Spleen (tissue), 13 donors: ENCODE results near the gene LRCH4. TPM values are rescaled to one million over a fixed set of nuclear protein-coding genes. Genes with fewer than 3 reads are reported as not detected.

Experiments used
- DNase-seq: peaks from one replicate; pipeline ENCODE4 v3.0.0-alpha.2; 2020
- H3K27ac ChIP-seq, 8 donors: fragments of 200-600 bp; sonication (generic) in 7 of 8; 1 replicate in 4 of 8; 2 replicates in 4 of 8; pipeline versions ENCODE4 v1.5.0 to v1.8.0; 2016 to 2021; ENCODE audit warnings: inconsistent platforms in 4 of 8, mild to moderate bottlenecking in 4 of 8, moderate library complexity in 1 of 8
- H3K27me3 ChIP-seq, 7 donors: fragments of 200-600 bp; sonication (generic) in 6 of 7; replicated peaks in 1 of 7; 1 replicate in 4 of 7; 2 replicates in 3 of 7; pipeline versions ENCODE4 v1.5.0 to v1.8.0; 2016 to 2021; ENCODE audit warnings: inconsistent platforms in 3 of 7, mild to moderate bottlenecking in 1 of 7
- H3K36me3 ChIP-seq, 6 donors: fragments of 200-600 bp; sonication (generic) in 5 of 6; 1 replicate in 4 of 6; 2 replicates in 2 of 6; pipeline versions ENCODE4 v1.5.0 to v1.8.0; 2016 to 2021; ENCODE audit warnings: inconsistent platforms in 2 of 6
- H3K4me1 ChIP-seq, 6 donors: fragments of 200-600 bp; sonication (generic) in 5 of 6; 1 replicate in 3 of 6; 2 replicates in 3 of 6; pipeline versions ENCODE4 v1.5.0 to v1.8.0; 2016 to 2021; ENCODE audit warnings: inconsistent platforms in 3 of 6
- H3K4me3 ChIP-seq, 8 donors: fragments of 200-600 bp; sonication (generic) in 7 of 8; 1 replicate in 4 of 8; 2 replicates in 4 of 8; pipeline versions ENCODE4 v1.5.0 to v1.8.0; 2016 to 2021; ENCODE audit warnings: inconsistent platforms in 4 of 8, mild to moderate bottlenecking in 4 of 8, moderate library complexity in 2 of 8
- H3K9me3 ChIP-seq, 8 donors: fragments of 200-600 bp; sonication (generic) in 7 of 8; 1 replicate in 4 of 8; 2 replicates in 4 of 8; pipeline versions ENCODE4 v1.5.0 to v1.8.0; 2016 to 2021; ENCODE audit warnings: inconsistent platforms in 4 of 8
- CTCF ChIP-seq, 11 experiments: fragments of 200-600 bp in 7 of 11; fragments of 450-650 bp in 4 of 11; sonication (generic) in 4 of 11; IDR thresholded peaks in 8 of 11; conservative IDR thresholded peaks in 3 of 11; 1 replicate in 7 of 11; 2 replicates in 4 of 11; pipeline versions ENCODE4 v1.4.0 to v1.8.0; 2016 to 2021; ENCODE audit warnings: antibody characterized with exemption in 11 of 11, inconsistent platforms in 4 of 11, mild to moderate bottlenecking in 1 of 11
- POLR2A ChIP-seq, 3 donors: fragments of 450-650 bp; IDR thresholded peaks; one replicate each; pipeline ENCODE4 v1.5.1; 2017; ENCODE audit warnings: antibody characterized with exemption in 3 of 3, mild to moderate bottlenecking in 1 of 3
- POLR2AphosphoS5 ChIP-seq, 3 donors: sonication (generic); formaldehyde crosslinking; IDR thresholded peaks; one replicate each; pipeline ENCODE4 v1.5.1; 2017; ENCODE audit warnings: antibody characterized with exemption in 3 of 3
- WGBS, 5 donors: extraction: QIAGEN DNeasy Blood & Tissue Kit in 3 of 5; methylation state at CpG; one replicate each; pipeline versions ENCODE4 v1.1.5 to v1.1.7; 2013 to 2018; 5-methylcytosine and 5-hydroxymethylcytosine counted together
- intact Hi-C: fragments of 100-400 bp; cut with DNase I; formaldehyde crosslinking; loops from one replicate; pipeline ENCODE4 v1.15.0; 2023; ENCODE audit warnings: low total_unique reads
- long read RNA-seq, 2 donors: transcript quantifications; one replicate each; lab custom pipeline, GENCODE V29; 2026
- polyA plus RNA-seq, 3 donors: library from polyadenylated mRNA; stranded (reverse); fragments of 200-250 nt; gene quantifications; one replicate each; pipeline ENCODE4 v1.2.1, GENCODE V29; 2013
- total RNA-seq, 7 donors: library from RNA; depleted of rRNA in 3 of 7; stranded (reverse); fragments of >200 nt in 3 of 7; fragmentation: NEBNext Ultra II Directional in 4 of 7; extraction: Animal tissue kit (Norgen Biotek cat#: 25700) in 4 of 7; gene quantifications; one replicate each; pipeline versions ENCODE4 v1.1.0 to v1.2.1, GENCODE V29; 2016 to 2021
- donor health status: healthy with polysubstance abuse.
- donor health status: DM: no; HTN: no; CAD: no; lungs with moderate emphysema.
- donor health status: DM: no; HTN: no; CAD: no.
- donor health status: Bipolar disorder and iron deficiency.
- donor health status: healthy.
- donor health status: DM: no; HTN: no; CAD: no.
- donor health status: DM: yes; HTN: yes; CAD: no.

The LRCH4 gene
- 100 to 1,000 TPM; 145 to 333 (median 186) TPM for total RNA-seq
- polyA plus RNA-seq, result 100 to 1,000 TPM; 151 to 310 (median 269) TPM
- long read RNA-seq, donor 1, partial matches to known transcripts, result 0 of 2 reads
- long read RNA-seq, donor 1, other reads (novel, unspliced or antisense), result 0 of 2 reads
- long read RNA-seq, donor 2, transcript LRCH4-201 (18 exons, 2,552 nt), result major isoform, 6 of 9 reads
- long read RNA-seq, donor 2, partial matches to known transcripts, result 0 of 9 reads
- long read RNA-seq, donor 2, other reads (novel, unspliced or antisense), result 0 of 9 reads

- intact Hi-C loops, result no loop called here
- Histone ChIP-seq H3K27me3 (peaks cover 0 to 11% (median 0%) of the 10 kb centered on the region in 7 donors), H3K4me1 (peaks cover 18 to 76% (median 57%) of the 10 kb centered on the region in 6 donors), H3K4me3 (peak within 1 kb of the TSS; percentile 67 to 98 (median 90)), H3K9me3 (no peaks in the 10 kb centered on the region), H3K36me3 (peaks cover 12 to 25% (median 19%) of the 10 kb centered on the region in 6 donors), H3K27ac (peak within 1 kb of the TSS; percentile 91 to 100 (median 98))
- TF ChIP-seq POLR2A (IDR thresholded peaks at IDR 0.05) (peak; percentile 97 to 98 (median 97)), POLR2AphosphoS5 (IDR thresholded peaks at IDR 0.05) (peak; percentile 99 to 100 (median 99)), CTCF (IDR thresholded peaks at IDR 0.05 in 8 of 11, conservative IDR thresholded peaks at IDR 0.05 in 3 of 11) (peak in 2 of 11 experiments; percentile 3 to 10)
- 0 to 1% (median 0%) methylated on average over 28 to 61 of the region's 61 CpGs for WGBS, 5 donors
- peak; percentile 94 for DNase-seq
These were observed at the start of gene LRCH4 for GRCh38 chr7:100585511-100586265. Gene LRCH4, minus strand, starts transcription at chr7:100586129. Its CDS starts 29 bp downstream, at chr7:100586100.

- TF ChIP-seq POLR2A (IDR thresholded peaks at IDR 0.05) (no peak), CTCF (IDR thresholded peaks at IDR 0.05 in 8 of 11, conservative IDR thresholded peaks at IDR 0.05 in 3 of 11) (peak in 8 of 11 experiments; percentile 14 to 55 (median 38)), POLR2AphosphoS5 (IDR thresholded peaks at IDR 0.05) (peak; percentile 48 to 67 (median 57))
- intact Hi-C loops, result no loop called here
- peak; percentile 88 for DNase-seq
- Histone ChIP-seq H3K27me3 (peaks cover 0 to 30% (median 8%) of the 10 kb centered on the region in 7 donors), H3K9me3 (no peaks in the 10 kb centered on the region), H3K4me3 (peak overlapping the region; percentile 50 to 89 (median 57)), H3K4me1 (peaks cover 0 to 20% (median 11%) of the 10 kb centered on the region in 6 donors), H3K27ac (peak overlapping the region in 5 of 8 donors; percentile 37 to 81 (median 57)), H3K36me3 (no peaks in the 10 kb centered on the region)
- 2 to 4% (median 3%) methylated on average over 26 to 72 of the region's 72 CpGs for WGBS, 5 donors
These were observed 47.2 kb upstream of the LRCH4 start for GRCh38 chr7:100632951-100633717.

- peaks cover 0 to 33% (median 8%) of the 10 kb centered on the region in 7 donors for H3K27me3 ChIP-seq
- intact Hi-C loops, result no loop called here
- no peak overlapping the region for H3K4me3 ChIP-seq
- H3K4me1 ChIP-seq, result peaks cover 4 to 39% (median 23%) of the 10 kb centered on the region in 6 donors
- 88 to 99% (median 92%) methylated on average over 4 of the region's 4 CpGs for WGBS, 5 donors
- no peaks in the 10 kb centered on the region for H3K9me3 ChIP-seq
- no peaks in the 10 kb centered on the region for H3K36me3 ChIP-seq
- no peak overlapping the region for H3K27ac ChIP-seq
- DNase-seq, result no peak
- TF ChIP-seq POLR2A (IDR thresholded peaks at IDR 0.05) (no peak), CTCF (IDR thresholded peaks at IDR 0.05 in 8 of 11, conservative IDR thresholded peaks at IDR 0.05 in 3 of 11) (no peak), POLR2AphosphoS5 (IDR thresholded peaks at IDR 0.05) (no peak)
These were observed 44.1 kb upstream of the LRCH4 start for GRCh38 chr7:100630066-100630465.
